NCI-H1436 treated with DMSO at 0.1 percent for 48 hours (cell line): ENCODE measurements around the gene PKLR.
"Not testable (repeated sequence)": the region's sequence is repeated elsewhere in the genome, so short reads cannot be mapped to it uniquely, and the experiment has no call there.

ENCODE experiments used
- DNase-seq: peaks from one replicate; lab custom pipeline; 2025; lab: John Stamatoyannopoulos, UW

PKLR gene

GRCh38 chr1:155301342-155301841 is at the start of gene PKLR:
TSS of gene PKLR (minus strand) at chr1:155301438. CDS start at chr1:155301395, 43 bp downstream.
- DNase-seq: no peak

GRCh38 chr1:155342842-155343241 is 41.6 kb upstream of the PKLR start:
- no peak for DNase-seq

GRCh38 chr1:155339515-155340097 is 38.4 kb upstream of the PKLR start:
- DNase-seq: no peak

- no peak for DNase-seq
Measured at GRCh38 chr1:155334962-155335361, 33.7 kb upstream of the PKLR start.

GRCh38 chr1:155329980-155330598 is 28.9 kb upstream of the PKLR start:
- DNase-seq: no peak

- not testable (repeated sequence) for DNase-seq
Measured at GRCh38 chr1:155328856-155329255, 27.6 kb upstream of the PKLR start.

GRCh38 chr1:155327981-155328380 is 26.7 kb upstream of the PKLR start:
- DNase-seq: no peak

- DNase-seq: no peak
Measured at GRCh38 chr1:155326631-155327037, 25.4 kb upstream of the PKLR start.

GRCh38 chr1:155326020-155326526 is 24.8 kb upstream of the PKLR start:
- no peak for DNase-seq

GRCh38 chr1:155325603-155325893 is 24.3 kb upstream of the PKLR start:
- DNase-seq: no peak

GRCh38 chr1:155324717-155325602 is 23.7 kb upstream of the PKLR start:
- no peak for DNase-seq

- DNase-seq: peak; percentile 72
Measured at GRCh38 chr1:155324037-155324716, 22.9 kb upstream of the PKLR start.

- DNase-seq: no peak
Measured at GRCh38 chr1:155323729-155324036, 22.4 kb upstream of the PKLR start.

GRCh38 chr1:155322953-155323728 is 21.9 kb upstream of the PKLR start:
- no peak for DNase-seq

- no peak for DNase-seq
Measured at GRCh38 chr1:155322571-155322952, 21.3 kb upstream of the PKLR start.

GRCh38 chr1:155321639-155322503 is 20.6 kb upstream of the PKLR start:
- no peak for DNase-seq

GRCh38 chr1:155320661-155321617 is 19.7 kb upstream of the PKLR start, which contains the start of gene RUSC1:
TSS of gene RUSC1 (plus strand) at chr1:155320894. CDS start at chr1:155321774, 880 bp downstream.
- DNase-seq: no peak

- no peak for DNase-seq
Measured at GRCh38 chr1:155320252-155320651, 19.0 kb upstream of the PKLR start.

GRCh38 chr1:155319536-155319935 is 18.3 kb upstream of the PKLR start:
- DNase-seq: no peak
